Measurements from ENCODE around the gene METTL25.

- no peak for TF ChIP-seq FOXM1 (IDR thresholded peaks at IDR 0.05; ENCODE audit: borderline replicate concordance)
- TF ChIP-seq SP1 (IDR thresholded peaks at IDR 0.05) = no peak
- no peak for TF ChIP-seq PKNOX1 (IDR thresholded peaks at IDR 0.05)
- TF ChIP-seq SUZ12 (IDR thresholded peaks at IDR 0.05) = no peak
- no peak for TF ChIP-seq LEF1 (IDR thresholded peaks at IDR 0.05; ENCODE audit: borderline replicate concordance)
Measured at GRCh38 chr12:82504409-82504808, 146.1 kb downstream of the METTL25 start.

All from HEK293T (cell line).